Measurements from ENCODE around the gene CCDC183. TPM values are rescaled to one million over a fixed set of nuclear protein-coding genes. Genes with fewer than 3 reads are reported as not detected.
"Not testable (repeated sequence)": the region's sequence is repeated elsewhere in the genome, so short reads cannot be mapped to it uniquely, and the experiment has no call there.

Gene CCDC183
- total RNA-seq, 1 donor from 2014 or later: 0.84 TPM

GRCh38 chr9:136829412-136829811, 33.3 kb downstream of the CCDC183 start:
- TF ChIP-seq CTCF (IDR thresholded peaks at IDR 0.05; ENCODE audit: insufficient read depth, low read length, poor library complexity, severe bottlenecking): no peak
- Histone ChIP-seq H3K27me3 (ENCODE audit: control insufficient read depth, insufficient read depth, low read length) (no peaks in the 10 kb centered on the region), H3K4me3 (ENCODE audit: low read depth, low read length) (no peak overlapping the region), H3K36me3 (ENCODE audit: control insufficient read depth, insufficient read depth, low read length) (no peaks in the 10 kb centered on the region)
- no peak for DNase-seq (ENCODE audit: low read depth)

GRCh38 chr9:136829981-136830885, 34.1 kb downstream of the CCDC183 start:
- TF ChIP-seq CTCF (IDR thresholded peaks at IDR 0.05; ENCODE audit: insufficient read depth, low read length, poor library complexity, severe bottlenecking): no peak
- Histone ChIP-seq H3K4me3 (ENCODE audit: low read depth, low read length) (no peak overlapping the region), H3K27me3 (ENCODE audit: control insufficient read depth, insufficient read depth, low read length) (no peaks in the 10 kb centered on the region), H3K36me3 (ENCODE audit: control insufficient read depth, insufficient read depth, low read length) (no peaks in the 10 kb centered on the region)
- no peak for DNase-seq (ENCODE audit: low read depth)

GRCh38 chr9:136831002-136831719, 35.0 kb downstream of the CCDC183 start:
- no peak for DNase-seq (ENCODE audit: low read depth)
- no peak overlapping the region for H3K4me3 ChIP-seq (ENCODE audit: low read depth, low read length)
- H3K27me3 ChIP-seq (ENCODE audit: control insufficient read depth, insufficient read depth, low read length): no peaks in the 10 kb centered on the region
- no peaks in the 10 kb centered on the region for H3K36me3 ChIP-seq (ENCODE audit: control insufficient read depth, insufficient read depth, low read length)
- TF ChIP-seq CTCF (IDR thresholded peaks at IDR 0.05; ENCODE audit: insufficient read depth, low read length, poor library complexity, severe bottlenecking): no peak

GRCh38 chr9:136831720-136832104, 35.6 kb downstream of the CCDC183 start:
- no peak overlapping the region for H3K4me3 ChIP-seq (ENCODE audit: low read depth, low read length)
- TF ChIP-seq CTCF (IDR thresholded peaks at IDR 0.05; ENCODE audit: insufficient read depth, low read length, poor library complexity, severe bottlenecking): no peak
- H3K36me3 ChIP-seq (ENCODE audit: control insufficient read depth, insufficient read depth, low read length): no peaks in the 10 kb centered on the region
- no peak for DNase-seq (ENCODE audit: low read depth)
- no peaks in the 10 kb centered on the region for H3K27me3 ChIP-seq (ENCODE audit: control insufficient read depth, insufficient read depth, low read length)

GRCh38 chr9:136832581-136832980, 36.4 kb downstream of the CCDC183 start:
- no peak overlapping the region for H3K4me3 ChIP-seq (ENCODE audit: low read depth, low read length)
- H3K36me3 ChIP-seq (ENCODE audit: control insufficient read depth, insufficient read depth, low read length): no peaks in the 10 kb centered on the region
- DNase-seq (ENCODE audit: low read depth): no peak
- H3K27me3 ChIP-seq (ENCODE audit: control insufficient read depth, insufficient read depth, low read length): no peaks in the 10 kb centered on the region
- TF ChIP-seq CTCF (IDR thresholded peaks at IDR 0.05; ENCODE audit: insufficient read depth, low read length, poor library complexity, severe bottlenecking): no peak

GRCh38 chr9:136833381-136834048, 37.4 kb downstream of the CCDC183 start:
- H3K4me3 ChIP-seq (ENCODE audit: low read depth, low read length); H3K27me3 ChIP-seq (ENCODE audit: control insufficient read depth, insufficient read depth, low read length); DNase-seq (ENCODE audit: low read depth); H3K36me3 ChIP-seq (ENCODE audit: control insufficient read depth, insufficient read depth, low read length): not testable (repeated sequence)
